Transverse colon (tissue), 4 donors: ENCODE measurements around the gene DOHH. TPM values are rescaled to one million over a fixed set of nuclear protein-coding genes. Genes with fewer than 3 reads are reported as not detected.

Source experiments
- DNase-seq: peaks from one replicate; pipeline ENCODE4 v3.0.0-alpha.2; 2019
- H3K27ac ChIP-seq, 4 donors: fragments of 200-600 bp; sonication (generic); 2 replicates each; pipeline ENCODE4 v1.5.1; 2016 to 2018; ENCODE audit warnings: inconsistent platforms in 4 of 4
- H3K27me3 ChIP-seq: fragments of 200-600 bp; sonication (generic); 2 replicates; pipeline ENCODE4 v1.5.1; 2017; ENCODE audit warnings: inconsistent platforms
- H3K36me3 ChIP-seq, 4 donors: fragments of 200-600 bp; sonication (generic); 2 replicates each; pipeline ENCODE4 v1.5.1; 2017 to 2019; ENCODE audit warnings: inconsistent platforms in 4 of 4
- H3K4me1 ChIP-seq, 4 donors: fragments of 200-600 bp; sonication (generic); 2 replicates each; pipeline ENCODE4 v1.5.1; 2017 to 2020; ENCODE audit warnings: inconsistent platforms in 4 of 4
- H3K4me3 ChIP-seq, 4 donors: fragments of 200-600 bp; sonication (generic); 1 replicate in 1 of 4; 2 replicates in 3 of 4; pipeline versions ENCODE4 v1.5.1 to v1.6.1; 2017 to 2019; ENCODE audit warnings: inconsistent platforms in 4 of 4
- H3K9me3 ChIP-seq, 2 donors: fragments of 200-600 bp; sonication (generic); 2 replicates each; pipeline ENCODE4 v1.5.1; 2017 to 2019; ENCODE audit warnings: inconsistent platforms in 2 of 2
- EP300 ChIP-seq: sonication (generic); formaldehyde crosslinking; IDR thresholded peaks from one replicate; pipeline ENCODE4 v1.6.1; 2017; ENCODE audit warnings: antibody characterized with exemption, low read depth
- POLR2A ChIP-seq: fragments of 450-650 bp; IDR thresholded peaks from one replicate; pipeline ENCODE4 v1.6.1; 2016; ENCODE audit warnings: antibody characterized with exemption, mild to moderate bottlenecking, moderate library complexity
- POLR2AphosphoS5 ChIP-seq, 3 donors: sonication (generic); formaldehyde crosslinking; IDR thresholded peaks; one replicate each; pipeline ENCODE4 v1.6.1; 2016; ENCODE audit warnings: antibody characterized with exemption in 3 of 3
- WGBS, 2 donors: methylation state at CpG; one replicate each; pipeline ENCODE4 v1.1.5; 2018; ENCODE audit warnings: low coverage in 1 of 2; 5-methylcytosine and 5-hydroxymethylcytosine counted together
- in situ Hi-C, 4 donors: fragments of 200-750 bp; cut with MboI; loops; one replicate each; pipeline versions ENCODE4 v1.15.0 to v1.15.1; 2017; ENCODE audit warnings: low sequenced_read_pairs in 3 of 4, low pct_ligation_motif_present in 1 of 4, low pct_unique_long_range_greater_than_20kb in 1 of 4
- intact Hi-C: fragments of 100-400 bp; cut with DNase I; formaldehyde crosslinking; loops from one replicate; pipeline ENCODE4 v1.15.1; 2023; ENCODE audit warnings: low total_unique reads
- total RNA-seq, 4 donors: library from RNA; depleted of rRNA; stranded (reverse); fragments of >200 nt; gene quantifications; one replicate each; pipeline ENCODE4 v1.1.0, GENCODE V29; 2016
- TF ChIP-seq, protein P1 (sequence below), 5 experiments: fragments of 200-600 bp in 3 of 5; fragments of 450-650 bp in 2 of 5; sonication (generic) in 3 of 5; IDR thresholded peaks; 1 replicate in 2 of 5; 2 replicates in 3 of 5; pipeline ENCODE4 v1.5.1; 2016 to 2017; ENCODE audit warnings: antibody characterized with exemption in 5 of 5, inconsistent platforms in 3 of 5, mild to moderate bottlenecking in 2 of 5, moderate library complexity in 1 of 5

The DOHH gene
- total RNA-seq, 4 donors from 2014 or later: 7.2 to 13.5 (median 10.8) TPM

DNA sequence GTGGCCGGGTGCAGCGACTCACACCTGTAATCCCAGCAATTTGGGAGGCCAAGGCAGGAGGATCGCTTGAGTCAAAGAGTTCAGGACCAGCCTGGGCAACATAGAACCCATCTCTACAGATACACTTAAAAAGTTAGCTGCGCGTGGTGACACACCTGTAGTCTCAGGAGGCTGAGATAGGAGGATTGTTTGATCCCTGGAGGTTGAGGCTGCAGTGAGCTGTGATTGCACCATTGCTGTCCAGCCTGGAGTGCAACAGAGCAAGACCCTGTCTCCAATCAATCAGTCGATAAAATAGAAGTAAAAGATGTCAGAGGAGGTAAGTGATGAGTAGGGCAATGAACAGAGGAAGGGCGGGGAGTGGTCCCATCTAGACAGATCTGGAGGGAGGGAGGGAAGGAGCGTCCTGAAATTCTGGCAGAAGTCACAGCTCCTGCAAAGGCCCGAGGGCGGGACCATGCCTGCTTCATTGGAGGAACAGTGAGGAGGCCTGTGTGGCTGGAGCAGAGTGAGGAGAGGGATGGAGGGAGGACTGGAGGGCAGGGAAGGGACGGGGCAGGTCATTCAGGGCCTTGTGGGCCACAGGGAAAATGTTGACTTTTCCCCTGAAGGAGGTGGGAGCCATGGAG lies 29.9 kb downstream of the DOHH start:
- Histone ChIP-seq H3K36me3 (no peaks in the 10 kb centered on the region), H3K9me3 (no peaks in the 10 kb centered on the region), H3K4me1 (peaks cover 10 to 37% (median 19%) of the 10 kb centered on the region in 4 donors), H3K27me3 (no peaks in the 10 kb centered on the region), H3K4me3 (no peak overlapping the region), H3K27ac (peak overlapping the region in 1 of 4 donors; percentile 17)
- intact Hi-C loops (loop anchor here (5.0 kb wide), 1 partner anchor 163 kb away; no protein-coding TSS in a partner anchor), in situ Hi-C loops (loop anchor here in 3 of 4 donors (5.0 to 10.0 kb wide), 2 partner anchors 146 to 148 kb away; no protein-coding TSS in a partner anchor)
- WGBS, 2 donors: 59 to 81% methylated on average over 3 to 11 of the region's 11 CpGs
- no peak for DNase-seq
- TF ChIP-seq EP300 (no peak), POLR2AphosphoS5 (IDR thresholded peaks at IDR 0.05) (no peak), POLR2A (no peak)
- TF ChIP-seq, protein P1, sequence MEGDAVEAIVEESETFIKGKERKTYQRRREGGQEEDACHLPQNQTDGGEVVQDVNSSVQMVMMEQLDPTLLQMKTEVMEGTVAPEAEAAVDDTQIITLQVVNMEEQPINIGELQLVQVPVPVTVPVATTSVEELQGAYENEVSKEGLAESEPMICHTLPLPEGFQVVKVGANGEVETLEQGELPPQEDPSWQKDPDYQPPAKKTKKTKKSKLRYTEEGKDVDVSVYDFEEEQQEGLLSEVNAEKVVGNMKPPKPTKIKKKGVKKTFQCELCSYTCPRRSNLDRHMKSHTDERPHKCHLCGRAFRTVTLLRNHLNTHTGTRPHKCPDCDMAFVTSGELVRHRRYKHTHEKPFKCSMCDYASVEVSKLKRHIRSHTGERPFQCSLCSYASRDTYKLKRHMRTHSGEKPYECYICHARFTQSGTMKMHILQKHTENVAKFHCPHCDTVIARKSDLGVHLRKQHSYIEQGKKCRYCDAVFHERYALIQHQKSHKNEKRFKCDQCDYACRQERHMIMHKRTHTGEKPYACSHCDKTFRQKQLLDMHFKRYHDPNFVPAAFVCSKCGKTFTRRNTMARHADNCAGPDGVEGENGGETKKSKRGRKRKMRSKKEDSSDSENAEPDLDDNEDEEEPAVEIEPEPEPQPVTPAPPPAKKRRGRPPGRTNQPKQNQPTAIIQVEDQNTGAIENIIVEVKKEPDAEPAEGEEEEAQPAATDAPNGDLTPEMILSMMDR (IDR thresholded peaks at IDR 0.05): no peak

DNA sequence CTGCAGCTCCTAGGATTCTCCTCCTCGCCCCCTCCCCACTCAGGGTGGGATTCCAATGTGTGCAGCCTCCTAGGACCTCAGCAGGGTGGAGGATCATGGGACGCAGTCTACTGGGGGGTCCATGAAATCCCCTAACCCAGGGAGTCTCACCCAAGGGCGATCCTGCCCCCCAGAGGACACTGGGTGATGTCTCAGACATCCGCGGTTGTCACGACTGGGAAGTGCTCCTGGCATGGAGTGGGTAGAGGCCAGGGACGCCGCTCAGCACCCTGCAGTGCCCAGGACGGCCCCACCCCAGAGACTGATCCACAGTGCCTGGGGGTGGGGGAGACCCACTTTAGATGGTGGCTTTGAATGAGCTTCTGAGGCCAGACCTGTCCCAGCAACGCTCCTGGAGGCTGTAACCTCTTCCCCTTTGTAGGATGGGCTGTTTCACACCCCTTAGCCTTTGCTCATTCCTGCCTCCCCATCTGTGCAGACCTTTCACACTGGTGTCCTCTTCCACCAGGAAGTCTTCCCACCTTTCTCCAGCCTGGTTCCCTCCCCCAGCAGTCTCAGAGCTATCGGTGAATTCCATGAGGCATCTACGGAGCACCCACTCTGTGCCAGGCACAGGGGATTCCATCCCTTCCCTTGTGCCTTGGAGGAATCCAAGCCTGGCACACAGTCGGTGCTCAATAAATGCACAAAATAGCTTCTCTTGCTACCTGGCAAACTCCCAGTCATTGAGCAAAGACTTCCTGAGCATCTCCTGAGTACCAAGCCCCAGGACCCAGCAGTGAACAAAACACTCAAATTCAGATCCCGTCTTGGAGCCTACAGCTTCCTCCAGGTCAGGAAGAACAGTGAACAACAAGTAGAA lies 30.6 kb downstream of the DOHH start:
- H3K4me3 ChIP-seq: no peak overlapping the region
- H3K27ac ChIP-seq: peak overlapping the region in 3 of 4 donors; percentile 17 to 58 (median 26)
- intact Hi-C loops (loop anchor here (5.0 kb wide), 1 partner anchor 163 kb away; no protein-coding TSS in a partner anchor), in situ Hi-C loops (loop anchor here in 3 of 4 donors (5.0 to 10.0 kb wide), 2 partner anchors 145 to 148 kb away; no protein-coding TSS in a partner anchor)
- no peaks in the 10 kb centered on the region for H3K27me3 ChIP-seq
- TF ChIP-seq, protein P1 (IDR thresholded peaks at IDR 0.05): no peak
- TF ChIP-seq POLR2AphosphoS5 (IDR thresholded peaks at IDR 0.05): peak in 1 of 3 donors; percentile 16
- no peak for TF ChIP-seq EP300
- no peaks in the 10 kb centered on the region for H3K9me3 ChIP-seq
- DNase-seq: no peak
- H3K4me1 ChIP-seq: peaks cover 10 to 40% (median 19%) of the 10 kb centered on the region in 4 donors
- 51 to 80% methylated on average over 1 to 13 of the region's 14 CpGs for WGBS, 2 donors
- H3K36me3 ChIP-seq: no peaks in the 10 kb centered on the region

DNA sequence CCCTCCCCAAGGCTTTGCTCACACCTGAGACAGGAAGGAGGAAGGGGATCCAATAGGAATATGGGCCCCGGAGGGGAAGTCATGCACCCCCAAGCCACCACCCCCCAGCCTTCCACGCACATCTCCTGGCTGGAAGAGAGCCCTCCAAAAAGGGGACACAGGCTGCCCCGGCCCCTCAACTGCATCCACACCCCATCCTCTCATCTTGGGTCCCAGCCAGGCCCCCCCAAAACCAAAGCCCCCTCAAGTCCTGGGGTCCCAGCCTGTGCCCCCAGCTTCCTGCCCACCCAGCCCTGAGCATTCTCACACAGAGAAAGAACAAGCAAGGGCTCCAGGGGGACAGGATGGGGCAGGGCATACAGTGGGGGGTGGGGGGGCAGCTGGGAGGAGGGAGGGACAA lies 32.3 kb downstream of the DOHH start:
- Histone ChIP-seq H3K9me3 (no peaks in the 10 kb centered on the region), H3K27me3 (no peaks in the 10 kb centered on the region), H3K4me1 (peaks cover 0 to 30% (median 12%) of the 10 kb centered on the region in 4 donors), H3K27ac (peak overlapping the region in 1 of 4 donors; percentile 82), H3K36me3 (peaks cover 0 to 9% (median 0%) of the 10 kb centered on the region in 4 donors), H3K4me3 (no peak overlapping the region)
- intact Hi-C loops: no loop called here
- in situ Hi-C loops: no loop called here
- WGBS, 2 donors: 79% methylated on average over 3 of the region's 3 CpGs; no CpG with 5 or more reads in 1 of the 2 donors
- TF ChIP-seq POLR2A (no peak), EP300 (no peak), POLR2AphosphoS5 (IDR thresholded peaks at IDR 0.05) (no peak)
- no peak for DNase-seq

DNA sequence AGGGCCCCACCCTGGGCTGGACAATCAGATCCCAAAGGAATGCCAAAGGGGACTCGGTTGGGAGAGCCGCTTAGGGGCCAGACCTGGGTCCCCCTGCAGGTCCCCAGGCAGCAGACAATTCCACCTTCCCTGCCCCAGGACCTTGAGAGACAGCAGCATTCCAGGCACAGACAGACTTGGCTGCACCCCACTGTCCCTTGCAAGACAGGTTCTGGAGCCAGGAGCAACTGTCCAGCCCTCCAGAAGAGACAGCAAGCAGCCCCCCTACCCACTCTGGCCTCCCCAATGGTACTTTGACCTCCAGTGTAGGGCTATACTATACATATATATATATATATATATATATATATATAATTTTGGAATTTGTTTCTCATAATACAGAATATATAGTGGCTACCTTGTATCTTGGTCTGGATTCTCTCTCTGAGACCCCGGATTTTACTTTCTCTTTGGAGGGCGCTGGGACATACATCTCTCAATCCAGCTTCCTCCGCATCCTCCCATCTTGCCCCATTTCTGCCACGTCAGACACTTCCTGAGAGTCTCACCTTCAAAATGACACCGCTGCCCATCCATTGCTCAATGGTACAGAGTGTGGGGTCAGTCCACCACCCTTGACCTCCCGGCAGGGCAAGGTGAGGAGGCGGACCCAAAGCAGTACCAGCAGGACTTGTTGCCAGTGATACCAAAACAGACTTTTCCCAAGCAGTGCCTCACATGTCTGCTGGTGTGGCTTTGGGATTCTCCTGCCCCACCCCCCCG lies 32.9 kb downstream of the DOHH start:
- in situ Hi-C loops: no loop called here
- no peak overlapping the region for H3K4me3 ChIP-seq

More for the DNA sequence above, 32.9 kb downstream of the DOHH start:
- peak overlapping the region in 2 of 4 donors; percentile 75 to 82 for H3K27ac ChIP-seq
- 91% methylated on average over 10 of the region's 10 CpGs; no CpG with 5 or more reads in 1 of the 2 donors for WGBS, 2 donors
- no peak for DNase-seq
- intact Hi-C loops: no loop called here
- peaks cover 0 to 14% (median 3%) of the 10 kb centered on the region in 4 donors for H3K36me3 ChIP-seq
- TF ChIP-seq, protein P1 (IDR thresholded peaks at IDR 0.05): no peak
- no peak for TF ChIP-seq POLR2A
- no peak for TF ChIP-seq EP300
- no peak for TF ChIP-seq POLR2AphosphoS5 (IDR thresholded peaks at IDR 0.05)
- no peaks in the 10 kb centered on the region for H3K27me3 ChIP-seq
- H3K4me1 ChIP-seq: peaks cover 0 to 30% (median 11%) of the 10 kb centered on the region in 4 donors
- no peaks in the 10 kb centered on the region for H3K9me3 ChIP-seq
